K562 (cell line): ENCODE results near the gene LRRK2. TPM values are rescaled to one million over a fixed set of nuclear protein-coding genes. Genes with fewer than 3 reads are reported as not detected.

Experiments used
- ATAC-seq: fragments of 200-7000 bp; cut with Tn5 transposase; 3 replicates; pipeline ENCODE4 v1.9.1; 2020; ENCODE audit warnings: moderate library complexity
- BruUV-seq: library from RNA; stranded (reverse); fragments of 400-500 nt; replicated peaks from 2 replicates; lab custom pipeline; 2021; lab: Mats Ljungman, UMichigan
- CTCF ChIA-PET: fragments of 300-600 bp; formaldehyde crosslinking; extraction: SDS; loops from one replicate; lab custom pipeline; 2021; ENCODE audit warnings: low intra/inter-chr PET ratio; lab: Yijun Ruan, JAX
- POLR2A ChIA-PET: fragments of 300-600, 350-650 bp; sonication (Branson Sonifier 250); formaldehyde crosslinking; extraction: SDS; loops from one replicate; lab custom pipeline; 2021; ENCODE audit warnings: antibody characterized with exemption, inconsistent platforms; lab: Yijun Ruan, JAX
- DNase-seq, 4 experiments: peaks; one replicate each; pipeline versions ENCODE4 v3.0.0 to v3.0.0-alpha.2; 2011 to 2018; ENCODE audit warnings: low spot score in 3 of 4, mixed read lengths in 3 of 4; ENCODE audit errors: extremely low read depth in 1 of 4
- FAIRE-seq: peaks from 2 replicates; lab custom pipeline; 2011; peaks lifted over from hg19 to GRCh38; lab: Jason Lieb, UNC
- H2AFZ ChIP-seq: 2 replicates; pipeline ENCODE4 v1.6.0; 2011; ENCODE audit warnings: low read depth, low read length, control low read depth, inconsistent platforms
- H3K27ac ChIP-seq: fragments of 200-600 bp; 3 replicates; pipeline ENCODE4 v1.8.0; 2011; ENCODE audit warnings: low read depth, mild to moderate bottlenecking, control low read depth, inconsistent platforms, low read length, moderate library complexity, mixed read lengths; ENCODE audit errors: extremely low read depth
- H3K27me3 ChIP-seq, 2 experiments: fragments of 300-600 bp in 1 of 2; 2 replicates in 1 of 2; 3 replicates in 1 of 2; pipeline versions ENCODE4 v1.6.0 to v1.8.0; 2011; ENCODE audit warnings: inconsistent platforms in 2 of 2, low read length in 2 of 2, mild to moderate bottlenecking in 1 of 2, mixed read lengths in 1 of 2, moderate library complexity in 1 of 2; ENCODE audit not compliant: control insufficient read depth in 2 of 2, insufficient read depth in 2 of 2
- H3K36me3 ChIP-seq: fragments of 300-600 bp; 3 replicates; pipeline ENCODE4 v1.8.0; 2011; ENCODE audit warnings: mild to moderate bottlenecking, low read length, inconsistent platforms; ENCODE audit not compliant: control insufficient read depth, insufficient read depth
- H3K4me1 ChIP-seq, 2 experiments: fragments of 200-600 bp in 1 of 2; replicated peaks in 1 of 2; 2 replicates in 1 of 2; 3 replicates in 1 of 2; pipeline versions ENCODE4 v1.5.1 to v1.8.0; 2011; ENCODE audit warnings: inconsistent platforms in 2 of 2, low read length in 2 of 2, mild to moderate bottlenecking in 1 of 2, mixed read lengths in 1 of 2, moderate library complexity in 1 of 2; ENCODE audit not compliant: control insufficient read depth in 2 of 2, insufficient read depth in 2 of 2
- H3K4me2 ChIP-seq: 2 replicates; pipeline ENCODE4 v1.6.1; 2011; ENCODE audit warnings: low read length, control low read depth, inconsistent platforms, mixed read lengths; ENCODE audit not compliant: insufficient read depth
- H3K4me3 ChIP-seq: fragments of 200-600 bp; sonication (generic), shearing (Covaris generic); 2 replicates; pipeline ENCODE4 v1.5.1; 2016; ENCODE audit warnings: control low read depth, inconsistent platforms
- H3K79me2 ChIP-seq: fragments of 200-600 bp; 3 replicates; pipeline ENCODE4 v1.8.0; 2011; ENCODE audit warnings: low read length, inconsistent platforms; ENCODE audit not compliant: control insufficient read depth, insufficient read depth
- H3K9ac ChIP-seq, 2 experiments: 2 replicates each; pipeline versions ENCODE4 v1.6.0 to v1.6.1; 2011; ENCODE audit warnings: low read depth in 2 of 2, low read length in 2 of 2, control low read depth in 1 of 2, inconsistent platforms in 1 of 2, mild to moderate bottlenecking in 1 of 2, mixed read lengths in 1 of 2; ENCODE audit not compliant: insufficient read depth in 1 of 2
- H3K9me1 ChIP-seq: one replicate; pipeline ENCODE4 v1.6.0; 2011; ENCODE audit warnings: inconsistent platforms, mild to moderate bottlenecking, low read length, moderate library complexity; ENCODE audit not compliant: control insufficient read depth, insufficient read depth
- H3K9me3 ChIP-seq: replicated peaks from 2 replicates; pipeline ENCODE4 v1.5.1; 2011; ENCODE audit warnings: low read depth, low read length, inconsistent platforms; ENCODE audit not compliant: control insufficient read depth, insufficient read depth
- H4K20me1 ChIP-seq: replicated peaks from 2 replicates; pipeline ENCODE4 v1.6.1; 2011; ENCODE audit warnings: low read length, inconsistent platforms, mixed read lengths; ENCODE audit not compliant: control insufficient read depth, insufficient read depth
- GTF2F1 ChIP-seq: IDR thresholded peaks from 2 replicates; pipeline ENCODE4 v1.6.1; 2011; ENCODE audit warnings: low read depth, low read length, improper control_type of control experiment
- KHSRP ChIP-seq: fragments of 450-650 bp; IDR thresholded peaks from 2 replicates; pipeline ENCODE4 v1.6.1; 2017
- THRAP3 ChIP-seq: fragments of 450-650 bp; IDR thresholded peaks from 2 replicates; pipeline ENCODE4 v1.6.1; 2016; ENCODE audit warnings: mild to moderate bottlenecking, inconsistent platforms, borderline replicate concordance
- TSC22D4 ChIP-seq: fragments of 450-650 bp; IDR thresholded peaks from 2 replicates; pipeline ENCODE4 v1.6.1; 2016; ENCODE audit warnings: missing genetic modification characterization, missing biosample characterization, control low read depth
- ZBTB33 ChIP-seq: sonication (generic); formaldehyde crosslinking; IDR thresholded peaks from 2 replicates; pipeline ENCODE4 v1.8.1; 2023; ENCODE audit warnings: mild to moderate bottlenecking, missing genetic modification reagents
- ZKSCAN1 ChIP-seq: fragments of 150-350 bp; IDR thresholded peaks from 2 replicates; pipeline ENCODE4 v1.6.1; 2016; ENCODE audit warnings: low read depth, low read length
- ZNF655 ChIP-seq: fragments of 250-450 bp; sonication (Bioruptor Pico); IDR thresholded peaks from 2 replicates; pipeline ENCODE4 v1.5.0; 2021
- ZNF830 ChIP-seq: fragments of 250-450 bp; sonication (Bioruptor Pico); IDR thresholded peaks from 2 replicates; pipeline ENCODE4 v1.5.0; 2021; ENCODE audit warnings: mild to moderate bottlenecking
- in situ Hi-C: fragments of 300-500 bp; cut with MboI; formaldehyde crosslinking; loops from 4 replicates; pipeline ENCODE4 v1.15.0; 2018; ENCODE audit warnings: inconsistent platforms, mixed read lengths
- intact Hi-C: fragments of 100-400 bp; cut with micrococcal nuclease; formaldehyde crosslinking; loops from 2 replicates; pipeline ENCODE4 v1.14.2; 2022
- polyA plus RNA-seq, 8 experiments: library from polyadenylated mRNA; depleted of rRNA in 4 of 8; stranded (reverse) in 5 of 8; unstranded in 3 of 8; fragments of >200 nt; fragmentation: Nextera tagmentation in 2 of 8; fragmentation: Illumina TruSeq in 1 of 8; extraction: Ambion mirVana in 2 of 8; extraction: Trizol in 1 of 8; gene quantifications; 2 replicates each; pipeline versions ENCODE4 v1.2.1 to v1.2.3, GENCODE V29; 2011 to 2014; ENCODE audit warnings: inconsistent platforms in 1 of 8, missing spikeins in 1 of 8
- total RNA-seq, 7 experiments: library from RNA; depleted of rRNA in 6 of 7; stranded (reverse); fragments of >200 nt in 6 of 7; fragmentation: Illumina TruSeq in 2 of 7; extraction: Trizol in 2 of 7; gene quantifications; 2 replicates each; pipeline versions ENCODE4 v1.2.1 to v1.2.3, GENCODE V29; 2011 to 2021; ENCODE audit warnings: low replicate concordance in 1 of 7

The LRRK2 gene
- total and polyA plus RNA-seq, 9 of the 15 experiments (the other 6 are each of a cell fraction or from before 2014, with no cell fraction given): 0.03 to 0.89 (median 0.31) TPM

- no peaks in the 10 kb centered on the region; the same call in 1 of the 2 replicates for H3K9me3 ChIP-seq
- in situ Hi-C loops (no loop called here), intact Hi-C loops (no loop called here)
- CTCF ChIA-PET: no interaction called here
- H4K20me1 ChIP-seq: no peaks in the 10 kb centered on the region
- H3K4me1 ChIP-seq: no peaks in the 10 kb centered on the region
- H3K79me2 ChIP-seq: no peaks in the 10 kb centered on the region
- H3K27me3 ChIP-seq: no peaks in the 10 kb centered on the region
- no peak overlapping the region for H3K4me2 ChIP-seq
- no peak overlapping the region for H3K4me3 ChIP-seq
- FAIRE-seq (no peak), DNase-seq (no peak), ATAC-seq (no peak)
- no peaks in the 10 kb centered on the region for H3K9me1 ChIP-seq
- TF ChIP-seq ZBTB33 (CRISPR knock-in tag): no peak
- TF ChIP-seq ZNF830 (CRISPR knock-in tag): no peak
- no peak for TF ChIP-seq ZKSCAN1
- no peak for TF ChIP-seq GTF2F1
- TF ChIP-seq ZNF655 (CRISPR knock-in tag): no peak
- no peak for TF ChIP-seq THRAP3
- no peak for TF ChIP-seq KHSRP
- no peak for TF ChIP-seq TSC22D4 (tag)
- POLR2A ChIA-PET: no interaction called here
- no peak overlapping the region for H3K27ac ChIP-seq
- BruUV-seq: no TSS peak
- H2AFZ ChIP-seq: no peak overlapping the region
- H3K9ac ChIP-seq: no peak overlapping the region
- H3K36me3 ChIP-seq: no peaks in the 10 kb centered on the region
Observed at GRCh38 chr12:40312196-40312595, 87.4 kb downstream of the LRRK2 start.
